Smooth muscle cell (in vitro differentiated cells): ENCODE results near the gene CYSRT1. TPM values are rescaled to one million over a fixed set of nuclear protein-coding genes. Genes with fewer than 3 reads are reported as not detected.

Source experiments
- DNase-seq: peaks from one replicate; lab custom pipeline; 2025; ENCODE audit not compliant: unreplicated experiment; lab: John Stamatoyannopoulos, UW
- H2AFZ ChIP-seq: fragments of 200-600 bp; sonication (generic); 2 replicates; pipeline ENCODE4 v1.6.0; 2016; ENCODE audit warnings: antibody characterized with exemption, low read depth, mild to moderate bottlenecking
- H3F3A ChIP-seq: fragments of 200-600 bp; sonication (generic); 2 replicates; pipeline ENCODE4 v1.6.0; 2017; ENCODE audit warnings: antibody characterized with exemption, low read depth
- H3K27ac ChIP-seq: fragments of 200-600 bp; sonication (generic); 2 replicates; pipeline ENCODE4 v1.5.1; 2016; ENCODE audit warnings: low read depth, mild to moderate bottlenecking
- H3K27me3 ChIP-seq: fragments of 200-600 bp; sonication (generic); 2 replicates; pipeline ENCODE4 v1.6.1; 2016; ENCODE audit warnings: low read depth, mild to moderate bottlenecking
- H3K36me3 ChIP-seq: fragments of 200-600 bp; sonication (generic); 2 replicates; pipeline ENCODE4 v1.5.1; 2016; ENCODE audit warnings: low read depth
- H3K4me1 ChIP-seq: fragments of 200-600 bp; sonication (generic); 2 replicates; pipeline ENCODE4 v1.5.1; 2016; ENCODE audit warnings: low read depth
- H3K4me2 ChIP-seq: fragments of 200-600 bp; sonication (generic); 2 replicates; pipeline ENCODE4 v1.6.0; 2016; ENCODE audit warnings: mild to moderate bottlenecking
- H3K4me3 ChIP-seq: fragments of 200-600 bp; sonication (generic); 2 replicates; pipeline ENCODE4 v1.5.1; 2016; ENCODE audit warnings: mild to moderate bottlenecking
- H3K79me2 ChIP-seq: fragments of 200-600 bp; sonication (generic); 2 replicates; pipeline ENCODE4 v1.6.0; 2016; ENCODE audit warnings: low read depth, mild to moderate bottlenecking
- H3K9ac ChIP-seq: fragments of 200-600 bp; sonication (generic); 2 replicates; pipeline ENCODE4 v1.6.0; 2016; ENCODE audit warnings: low read depth
- H3K9me3 ChIP-seq: fragments of 200-600 bp; sonication (generic); replicated peaks from 2 replicates; pipeline ENCODE4 v1.5.1; 2016; ENCODE audit warnings: low read depth
- H4K20me1 ChIP-seq: fragments of 200-600 bp; sonication (generic); 2 replicates; pipeline ENCODE4 v1.6.0; 2016; ENCODE audit warnings: low read depth
- CTCF ChIP-seq: fragments of 200-600 bp; sonication (generic); IDR thresholded peaks from 2 replicates; pipeline ENCODE4 v1.5.1; 2017; ENCODE audit warnings: borderline replicate concordance, mild to moderate bottlenecking, antibody characterized with exemption; ENCODE audit not compliant: insufficient read depth, poor library complexity, severe bottlenecking
- WGBS: methylation state at CpG from one replicate; pipeline ENCODE4 v1.1.7; 2016; ENCODE audit warnings: low lambda C conversion rate; 5-methylcytosine and 5-hydroxymethylcytosine counted together
- polyA plus RNA-seq: library from polyadenylated mRNA; unstranded; fragments of >200 nt; fragmentation: Nextera tagmentation; extraction: Ambion mirVana; gene quantifications from 2 replicates; pipeline ENCODE4 v1.2.1, GENCODE V29; 2016
- total RNA-seq: library from RNA; depleted of rRNA; stranded (reverse); fragments of >200 nt; gene quantifications from 2 replicates; pipeline ENCODE4 v1.2.3, GENCODE V29; 2014

The CYSRT1 gene
- total and polyA plus RNA-seq, 2 experiments from 2014 or later, result 2.3 to 2.4 TPM

GRCh38 chr9:137227054-137227852, 2.3 kb downstream of the CYSRT1 start, which contains the start of gene RNF224:
Gene RNF224, plus strand, starts transcription at chr9:137227502. Its CDS starts 834 bp downstream, at chr9:137228336.
- H3K4me1 ChIP-seq, result peaks cover 8% of the 10 kb centered on the region
- TF ChIP-seq CTCF, result peak; percentile 79
- no peaks in the 10 kb centered on the region for H3F3A ChIP-seq
- H2AFZ ChIP-seq, result no peak within 1 kb of the TSS
- peak within 1 kb of the TSS; percentile 52 for H3K27ac ChIP-seq
- 58% methylated on average over 24 of the region's 25 CpGs for WGBS
- H4K20me1 ChIP-seq, result no peaks in the 10 kb centered on the region
- H3K9me3 ChIP-seq, result no peaks in the 10 kb centered on the region
- H3K36me3 ChIP-seq, result no peaks in the 10 kb centered on the region
- H3K79me2 ChIP-seq, result no peaks in the 10 kb centered on the region
- no peak within 1 kb of the TSS for H3K9ac ChIP-seq
- peak; percentile 17 for DNase-seq
- H3K4me3 ChIP-seq, result no peak within 1 kb of the TSS
- no peaks in the 10 kb centered on the region for H3K27me3 ChIP-seq
- no peak within 1 kb of the TSS for H3K4me2 ChIP-seq

- no peak for DNase-seq
- 82% methylated on average over 9 of the region's 18 CpGs for WGBS
- TF ChIP-seq CTCF, result no peak
Observed at GRCh38 chr9:137227853-137228505, 3.0 kb downstream of the CYSRT1 start.

GRCh38 chr9:137228506-137228967, 3.6 kb downstream of the CYSRT1 start:
- no peaks in the 10 kb centered on the region for H3K9me3 ChIP-seq
- H3K9ac ChIP-seq, result no peak overlapping the region
- H3K36me3 ChIP-seq, result no peaks in the 10 kb centered on the region
- no peaks in the 10 kb centered on the region for H3K27me3 ChIP-seq
- DNase-seq, result no peak
- 94% methylated on average over 27 of the region's 29 CpGs for WGBS
- H4K20me1 ChIP-seq, result no peaks in the 10 kb centered on the region
- H3K27ac ChIP-seq, result no peak overlapping the region
- H3K4me3 ChIP-seq, result no peak overlapping the region
- TF ChIP-seq CTCF, result no peak
- H3K4me2 ChIP-seq, result no peak overlapping the region
- H3F3A ChIP-seq, result no peaks in the 10 kb centered on the region
- H2AFZ ChIP-seq, result no peak overlapping the region
- no peaks in the 10 kb centered on the region for H3K4me1 ChIP-seq
- H3K79me2 ChIP-seq, result no peaks in the 10 kb centered on the region

More at GRCh38 chr9:137227853-137228505, 3.0 kb downstream of the CYSRT1 start:
- Histone ChIP-seq H3K79me2 (no peaks in the 10 kb centered on the region), H4K20me1 (no peaks in the 10 kb centered on the region), H3K27ac (no peak overlapping the region), H2AFZ (no peak overlapping the region), H3K4me2 (no peak overlapping the region), H3K9me3 (no peaks in the 10 kb centered on the region), H3K4me1 (peaks cover under 1% of the 10 kb centered on the region), H3K36me3 (no peaks in the 10 kb centered on the region), H3K27me3 (no peaks in the 10 kb centered on the region), H3K9ac (no peak overlapping the region), H3F3A (no peaks in the 10 kb centered on the region), H3K4me3 (no peak overlapping the region)
